Right kidney (tissue), 1 donor: ENCODE measurements around the gene GRIN1.

ENCODE experiments used
- DNase-seq: peaks from one replicate; pipeline ENCODE4 v3.0.0-alpha.2; 2016

The GRIN1 gene

DNA sequence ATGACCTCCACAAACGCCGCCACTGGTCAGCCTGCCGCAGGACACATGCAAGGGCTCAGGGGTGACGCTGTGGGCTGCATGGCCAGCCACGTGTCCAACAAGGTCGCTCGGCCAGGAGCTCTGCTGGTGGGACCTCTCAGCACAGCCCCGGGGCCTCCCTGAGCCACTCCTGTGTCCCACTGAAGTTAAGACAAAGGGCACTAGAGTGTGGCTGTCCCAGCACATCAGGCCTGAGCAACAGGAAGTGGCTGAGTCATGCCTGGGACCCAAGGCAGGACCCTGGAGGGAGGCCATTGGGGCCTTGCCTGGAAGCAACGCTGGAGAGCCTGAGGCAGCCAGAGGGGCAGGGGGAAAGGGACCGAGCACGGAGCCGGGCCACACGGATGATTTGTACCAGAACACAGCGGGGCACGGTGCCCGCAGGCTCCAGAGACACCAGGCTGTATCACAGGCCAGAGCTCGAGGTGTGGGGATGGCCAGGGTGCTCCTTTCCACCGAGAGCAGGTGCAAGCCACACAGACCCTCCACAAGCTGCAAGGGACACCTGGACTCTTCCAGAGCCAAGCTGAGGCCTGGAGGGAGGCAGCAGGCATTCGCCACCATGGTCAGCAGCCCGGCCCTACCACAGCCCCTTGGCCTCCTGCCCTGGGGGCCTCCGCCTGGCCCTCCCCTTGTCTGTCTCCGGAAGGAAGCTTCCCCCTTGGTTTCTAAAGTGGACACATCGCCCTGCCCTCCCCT is 39.4 kb downstream of the GRIN1 start:
- no peak for DNase-seq

- DNase-seq = no peak
These were observed 40.1 kb downstream of the GRIN1 start for GRCh38 chr9:137178939-137179630.

DNA sequence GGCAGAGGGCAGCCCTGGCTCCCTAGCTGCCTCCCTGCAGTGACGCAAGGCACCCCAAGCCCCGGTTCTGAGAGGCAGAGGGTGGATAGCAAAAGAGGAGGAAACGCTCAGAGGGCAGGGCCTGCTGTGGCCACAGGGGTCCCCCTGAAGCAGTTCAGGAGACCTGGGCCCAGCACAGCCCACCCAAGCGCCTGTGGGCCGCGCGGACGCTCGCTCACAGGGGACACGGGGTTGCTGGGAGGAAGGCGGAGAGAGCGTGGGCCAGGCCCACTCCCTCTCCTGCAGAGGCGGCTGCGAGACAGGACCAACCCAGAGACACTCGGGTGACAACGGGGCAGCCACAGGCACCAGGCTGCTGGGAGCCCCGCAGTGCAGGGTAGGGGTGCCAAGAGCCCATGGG is 40.8 kb downstream of the GRIN1 start:
- no peak for DNase-seq

GRCh38 chr9:137180491-137180890 is 41.5 kb downstream of the GRIN1 start:
- no peak for DNase-seq

GRCh38 chr9:137181680-137182079 is 42.7 kb downstream of the GRIN1 start:
- no peak for DNase-seq

- DNase-seq = no peak
These were observed 43.9 kb downstream of the GRIN1 start for GRCh38 chr9:137182836-137183235.

DNA sequence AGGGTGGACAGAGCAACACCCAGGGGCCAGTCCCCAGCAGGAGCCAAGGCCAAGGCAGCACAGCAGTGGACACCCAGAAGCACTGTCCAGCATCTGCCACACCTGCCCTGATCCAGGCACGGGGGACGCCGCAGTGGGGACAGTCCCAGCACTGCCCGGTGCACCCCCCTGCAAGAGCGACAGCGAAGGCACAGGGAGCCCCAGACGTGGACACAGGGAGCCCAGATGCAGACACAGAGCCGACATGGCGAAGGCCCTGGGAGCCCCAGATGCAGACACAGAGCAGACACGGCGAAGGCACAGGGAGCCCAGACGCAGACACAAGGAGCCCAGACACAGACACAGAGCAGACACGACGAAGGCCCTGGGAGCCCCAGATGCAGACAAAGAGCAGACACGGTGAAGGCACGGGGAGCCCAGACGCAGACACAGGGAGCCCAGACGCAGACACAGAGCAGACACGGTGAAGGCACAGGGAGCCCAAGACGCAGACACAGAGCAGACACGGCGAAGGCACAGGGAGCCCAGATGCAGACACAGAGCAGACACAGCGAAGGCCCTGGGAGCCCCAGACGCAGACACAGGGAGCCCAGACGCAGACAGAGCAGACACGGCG is 45.1 kb downstream of the GRIN1 start:
- DNase-seq = no peak

DNA sequence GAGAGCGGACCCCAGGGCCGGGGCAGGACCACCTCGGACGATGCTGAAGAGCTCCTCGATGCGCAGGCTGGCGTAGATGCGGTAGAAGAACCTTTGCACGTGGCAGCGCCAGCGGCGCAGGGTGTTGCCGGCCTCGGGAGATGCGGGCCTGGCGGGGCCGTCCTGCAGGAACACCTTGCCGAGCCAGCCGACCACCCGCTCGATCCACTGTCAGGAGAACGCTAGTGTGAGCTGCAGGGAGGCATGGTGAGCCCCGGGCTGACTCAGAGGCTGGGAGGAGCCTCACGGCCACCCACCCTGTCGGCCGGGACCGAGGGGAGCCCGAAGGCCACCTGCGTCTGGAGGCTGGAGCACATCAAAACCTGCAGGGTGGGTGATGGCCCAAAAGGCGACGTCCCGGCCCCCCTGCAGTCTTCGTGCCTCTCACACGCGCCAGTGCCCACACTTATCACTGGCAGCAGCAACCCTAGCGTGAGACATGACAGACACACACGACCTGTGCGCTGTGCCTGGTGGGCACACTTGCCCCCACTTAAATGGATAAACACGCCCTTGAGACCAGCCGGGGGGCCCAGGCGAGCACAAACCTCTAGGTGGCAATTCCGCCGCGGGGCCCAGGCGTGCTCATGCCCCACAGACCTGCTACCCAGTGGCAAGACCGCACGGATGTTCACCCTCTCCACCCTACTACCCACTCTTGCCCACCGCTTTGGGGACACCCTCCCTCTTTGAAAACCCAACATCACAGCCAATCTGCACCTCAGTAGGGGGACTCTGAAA is 46.1 kb downstream of the GRIN1 start:
- DNase-seq = no peak

DNA sequence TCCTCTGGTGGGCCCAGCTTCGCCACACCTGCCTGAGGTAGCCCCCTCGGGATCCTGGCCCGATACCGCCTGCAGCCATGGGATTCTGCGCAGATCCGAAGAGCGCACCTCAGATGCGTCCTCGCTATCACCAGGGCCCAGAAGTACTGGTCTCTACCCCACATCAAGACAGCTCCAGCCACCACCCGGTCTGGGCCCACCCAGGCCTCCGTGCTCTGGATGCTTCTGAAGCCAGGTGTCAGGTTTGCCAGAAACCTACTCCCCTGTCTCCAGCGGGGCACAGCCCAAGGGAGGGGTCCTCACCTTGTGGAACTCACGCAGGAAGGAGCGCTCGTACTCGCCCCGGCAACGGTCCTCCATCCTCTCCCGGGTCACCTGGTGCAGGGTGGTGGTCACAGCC is 47.0 kb downstream of the GRIN1 start:
- no peak for DNase-seq

DNA sequence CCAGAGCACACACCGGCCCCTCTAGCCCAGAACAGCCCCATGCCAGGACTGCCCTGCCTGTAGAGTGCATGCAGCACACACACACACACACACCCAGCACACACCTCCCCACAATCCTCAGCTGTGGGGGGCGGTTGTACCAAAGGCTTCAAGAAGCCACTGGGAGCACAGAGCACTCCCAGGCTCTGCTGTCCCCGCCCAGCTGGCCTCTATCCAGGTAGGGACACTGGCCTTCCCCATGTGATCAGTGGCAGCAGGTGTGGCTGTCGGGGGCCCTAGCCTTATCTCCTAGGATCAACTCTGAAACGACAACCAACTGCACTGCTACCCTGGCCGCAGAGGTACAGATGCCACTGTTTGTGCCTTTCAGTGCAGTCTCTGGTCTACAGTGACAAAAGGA is 47.4 kb downstream of the GRIN1 start:
- DNase-seq = no peak

- no peak for DNase-seq
These were observed 48.4 kb downstream of the GRIN1 start for GRCh38 chr9:137187386-137187785.

DNA sequence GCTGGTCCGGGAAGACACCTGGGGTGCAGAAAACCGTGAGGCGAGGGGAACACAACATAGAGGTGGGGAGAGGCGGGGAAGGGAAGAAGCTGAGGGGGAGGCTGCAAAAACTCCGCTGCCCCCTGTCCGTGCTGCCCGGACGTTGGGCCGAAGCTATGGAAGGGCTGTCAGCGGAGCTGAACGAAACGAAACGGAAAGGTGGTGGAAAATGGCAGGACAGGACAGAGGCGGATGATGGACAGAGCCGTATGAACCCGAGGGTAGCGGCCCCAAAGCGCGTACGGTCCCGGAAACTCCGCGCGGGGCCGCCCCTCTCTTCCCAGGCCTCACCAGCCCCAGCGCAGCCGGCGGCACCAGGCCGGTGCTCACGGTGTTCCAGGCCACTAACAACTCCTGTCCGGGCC is 49.1 kb downstream of the GRIN1 start:
- DNase-seq = no peak

DNA sequence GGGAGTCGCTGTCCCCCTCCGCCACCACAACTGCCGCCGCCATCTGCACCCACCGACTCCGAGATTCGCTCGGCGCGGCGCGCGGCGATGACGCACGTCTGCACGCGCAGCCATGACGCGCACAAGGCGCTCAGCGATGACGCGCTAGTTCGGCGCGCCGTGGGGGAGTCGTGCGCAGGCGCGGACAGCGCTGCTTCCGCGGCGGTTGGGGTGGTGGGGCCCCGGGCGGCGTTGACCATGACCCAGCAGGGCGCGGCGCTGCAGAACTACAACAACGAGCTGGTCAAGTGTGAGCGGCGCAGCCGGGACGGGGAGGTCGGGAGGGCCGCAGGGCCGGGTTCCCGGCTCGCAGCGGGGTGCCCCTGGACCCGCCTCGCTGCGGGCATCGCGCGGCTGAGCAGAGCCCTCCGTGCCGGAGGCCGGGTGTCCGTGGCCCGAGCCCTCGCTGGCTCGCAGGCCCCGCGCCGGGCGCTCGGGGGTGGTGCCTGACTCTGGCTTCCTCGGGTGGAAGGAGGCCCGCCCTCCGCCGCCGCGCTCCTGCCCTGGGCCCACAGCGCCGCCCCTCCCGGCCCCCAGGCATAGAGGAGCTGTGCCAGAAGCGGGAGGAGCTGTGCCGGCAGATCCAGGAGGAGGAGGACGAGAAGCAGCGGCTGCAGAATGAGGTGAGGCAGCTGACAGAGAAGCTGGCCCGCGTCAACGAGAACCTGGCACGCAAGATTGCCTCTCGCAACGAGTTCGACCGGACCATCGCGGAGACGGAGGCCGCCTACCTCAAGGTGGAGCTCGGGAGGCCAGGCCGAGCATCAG is 49.7 kb downstream of the GRIN1 start, which contains the start of the genes ANAPC2 and SSNA1:
Gene ANAPC2 (minus strand): TSS at position 71 of the 807 bp plus-strand sequence. CDS start 28 bp downstream, at position 43.
Gene SSNA1 (plus strand): TSS at position 187 of the 807 bp plus-strand sequence. CDS start 51 bp downstream, at position 238.
- DNase-seq = peak; percentile 97

- no peak for DNase-seq
These were observed 50.6 kb downstream of the GRIN1 start for GRCh38 chr9:137189297-137190295.

- DNase-seq = no peak
These were observed 51.4 kb downstream of the GRIN1 start for GRCh38 chr9:137190315-137190856.

GRCh38 chr9:137191245-137191644 is 52.3 kb downstream of the GRIN1 start:
- no peak for DNase-seq

- DNase-seq = no peak
These were observed 52.9 kb downstream of the GRIN1 start for GRCh38 chr9:137191691-137192447.

DNA sequence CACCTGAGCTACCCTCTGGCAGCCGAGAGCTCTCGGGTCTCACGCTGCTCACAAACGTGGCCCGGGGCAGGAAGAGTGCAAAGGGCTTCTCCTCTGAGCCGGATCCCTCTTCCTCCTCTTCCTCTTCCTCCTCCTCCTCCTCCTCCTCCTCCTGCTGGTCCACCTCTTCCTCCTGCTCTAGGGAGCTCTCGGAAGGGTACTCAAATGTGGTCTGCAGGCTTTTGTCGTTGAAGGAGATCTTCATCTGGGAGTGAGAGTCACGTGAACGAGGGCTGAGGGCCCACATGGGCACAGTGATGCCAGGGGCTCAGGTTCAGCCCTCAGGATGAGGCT is 53.5 kb downstream of the GRIN1 start:
- DNase-seq = no peak

DNA sequence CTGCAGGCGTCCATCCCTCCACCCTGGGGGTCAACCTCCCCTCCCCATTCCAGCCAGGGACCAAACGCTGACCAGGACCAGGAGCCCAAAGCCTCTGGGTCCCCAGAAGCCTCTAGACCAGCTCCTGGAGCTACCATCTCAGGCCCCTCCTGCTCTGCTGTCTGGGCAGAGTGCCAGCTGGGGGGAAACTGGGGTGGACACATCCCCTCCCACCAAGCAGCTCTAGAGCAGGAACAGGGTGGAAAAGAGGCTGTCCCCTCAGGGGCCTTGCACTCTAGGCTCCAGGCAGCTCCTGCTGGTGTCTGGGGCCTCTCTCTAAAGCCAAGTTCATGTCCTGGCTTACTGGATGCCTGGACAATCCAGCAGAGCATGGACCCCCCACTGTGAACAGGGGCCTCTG is 53.9 kb downstream of the GRIN1 start:
- no peak for DNase-seq
